Astrocyte (in vitro differentiated cells and primary cell): ENCODE results near the gene SPG11. TPM values are rescaled to one million over a fixed set of nuclear protein-coding genes. Genes with fewer than 3 reads are reported as not detected.

Experiments used
- DNase-seq: peaks from one replicate; pipeline ENCODE4 v3.0.0-alpha.2; 2010; ENCODE audit warnings: low read depth
- FAIRE-seq: peaks from 2 replicates; lab custom pipeline; 2011; peaks lifted over from hg19 to GRCh38; lab: Jason Lieb, UNC
- H2AFZ ChIP-seq: 2 replicates; pipeline ENCODE4 v1.6.0; 2012; ENCODE audit warnings: low read depth, low read length, inconsistent platforms
- H3K27ac ChIP-seq: 2 replicates; pipeline ENCODE4 v1.5.1; 2011; ENCODE audit warnings: low read depth, low read length, inconsistent platforms
- H3K27me3 ChIP-seq: 2 replicates; pipeline ENCODE4 v1.6.0; 2011; ENCODE audit warnings: low read length, inconsistent platforms; ENCODE audit not compliant: insufficient read depth
- H3K36me3 ChIP-seq: 2 replicates; pipeline ENCODE4 v1.5.1; 2011; ENCODE audit warnings: low read length, inconsistent platforms; ENCODE audit not compliant: insufficient read depth
- H3K4me1 ChIP-seq: 2 replicates; pipeline ENCODE4 v1.5.1; 2011; ENCODE audit warnings: low read length, inconsistent platforms; ENCODE audit not compliant: insufficient read depth
- H3K4me2 ChIP-seq: 2 replicates; pipeline ENCODE4 v1.6.0; 2012; ENCODE audit warnings: low read length, inconsistent platforms
- H3K4me3 ChIP-seq: 2 replicates; pipeline ENCODE4 v1.5.1; 2011; ENCODE audit warnings: low read depth, mild to moderate bottlenecking, low read length, inconsistent platforms; ENCODE audit not compliant: insufficient read depth
- H3K79me2 ChIP-seq: 2 replicates; pipeline ENCODE4 v1.6.0; 2012; ENCODE audit warnings: mild to moderate bottlenecking, low read length, inconsistent platforms; ENCODE audit not compliant: insufficient read depth
- H3K9ac ChIP-seq: 2 replicates; pipeline ENCODE4 v1.6.0; 2012; ENCODE audit warnings: mild to moderate bottlenecking, low read length, inconsistent platforms
- H3K9me3 ChIP-seq: 2 replicates; pipeline ENCODE4 v1.5.1; 2012; ENCODE audit warnings: low read depth, mild to moderate bottlenecking, low read length, inconsistent platforms; ENCODE audit not compliant: insufficient read depth
- H4K20me1 ChIP-seq: 2 replicates; pipeline ENCODE4 v1.6.0; 2012; ENCODE audit warnings: low read length, inconsistent platforms; ENCODE audit not compliant: insufficient read depth
- H3K27ac Mint-ChIP-seq: one replicate; pipeline ENCODE4 v1.8.0; 2021; ENCODE audit warnings: mild to moderate bottlenecking, mixed read lengths; ENCODE audit not compliant: unreplicated experiment
- H3K27me3 Mint-ChIP-seq: one replicate; pipeline ENCODE4 v1.8.0; 2021; ENCODE audit warnings: low read depth, mixed read lengths; ENCODE audit not compliant: unreplicated experiment
- H3K36me3 Mint-ChIP-seq: one replicate; pipeline ENCODE4 v1.8.0; 2021; ENCODE audit warnings: low read depth, mixed read lengths; ENCODE audit not compliant: unreplicated experiment
- H3K4me1 Mint-ChIP-seq: one replicate; pipeline ENCODE4 v1.8.0; 2021; ENCODE audit warnings: low read depth, mixed read lengths; ENCODE audit not compliant: unreplicated experiment
- H3K4me3 Mint-ChIP-seq: one replicate; pipeline ENCODE4 v1.8.0; 2021; ENCODE audit warnings: mild to moderate bottlenecking, moderate library complexity, mixed read lengths; ENCODE audit not compliant: unreplicated experiment
- H3K9me3 Mint-ChIP-seq: one replicate; pipeline ENCODE4 v1.8.0; 2021; ENCODE audit warnings: mild to moderate bottlenecking, mixed read lengths; ENCODE audit not compliant: unreplicated experiment
- CTCF ChIP-seq: IDR thresholded peaks from 2 replicates; pipeline ENCODE4 v1.5.1; 2011; ENCODE audit warnings: low read depth, mild to moderate bottlenecking, inconsistent platforms, low read length, moderate library complexity; ENCODE audit not compliant: insufficient read depth
- EZH2 ChIP-seq: IDR thresholded peaks from 2 replicates; pipeline ENCODE4 v1.6.1; 2012; ENCODE audit warnings: mild to moderate bottlenecking, low read length, inconsistent platforms; ENCODE audit not compliant: insufficient read depth
- total RNA-seq: library from RNA; stranded (reverse); gene quantifications from 2 replicates; pipeline ENCODE4 v1.2.1, GENCODE V29; 2021

The SPG11 gene
- total RNA-seq, 1 donor from 2014 or later, result 34.4 TPM

GRCh38 chr15:44620081-44620480 lies 43.4 kb downstream of the SPG11 start:
- no peak overlapping the region for H3K4me2 ChIP-seq
- no peaks in the 10 kb centered on the region for H3K4me1 Mint-ChIP-seq
- no peak overlapping the region for H3K4me3 ChIP-seq
- H3K27ac Mint-ChIP-seq, result no peak overlapping the region
- peaks cover 9% of the 10 kb centered on the region for H3K36me3 Mint-ChIP-seq
- TF ChIP-seq EZH2, result no peak
- TF ChIP-seq CTCF, result no peak
- FAIRE-seq (no peak), DNase-seq (no peak)
- no peak overlapping the region for H3K9ac ChIP-seq
- no peaks in the 10 kb centered on the region for H3K79me2 ChIP-seq
- no peaks in the 10 kb centered on the region for H3K27me3 ChIP-seq
- no peaks in the 10 kb centered on the region for H3K27me3 Mint-ChIP-seq
- H3K4me3 Mint-ChIP-seq, result no peak overlapping the region
- H4K20me1 ChIP-seq, result no peaks in the 10 kb centered on the region
- no peaks in the 10 kb centered on the region for H3K9me3 Mint-ChIP-seq
- peaks cover 17% of the 10 kb centered on the region for H3K36me3 ChIP-seq
- H3K9me3 ChIP-seq, result no peaks in the 10 kb centered on the region
- no peaks in the 10 kb centered on the region for H3K4me1 ChIP-seq
- H3K27ac ChIP-seq, result no peak overlapping the region
- H2AFZ ChIP-seq, result no peak overlapping the region

DNA sequence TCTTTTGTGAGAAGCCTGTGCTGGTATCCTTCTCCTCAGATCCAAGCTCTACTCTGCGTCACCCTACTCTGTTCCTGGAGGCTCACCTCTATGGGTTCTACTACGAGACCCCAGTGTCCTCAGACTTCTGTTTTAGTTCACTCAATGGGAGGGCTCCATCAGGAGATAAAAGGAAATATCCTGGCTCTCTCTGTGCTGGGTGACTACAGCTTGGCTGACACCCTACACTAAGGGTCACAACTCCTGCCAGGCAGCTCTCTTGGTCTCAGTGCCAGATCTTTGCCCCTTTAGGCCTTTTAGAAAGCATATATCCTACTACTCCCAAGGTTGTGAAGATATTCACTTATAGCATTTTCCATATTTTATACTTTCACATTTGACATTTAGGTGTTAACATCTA lies 46.5 kb downstream of the SPG11 start:
- H3K9me3 ChIP-seq, result no peaks in the 10 kb centered on the region
- H3K4me3 ChIP-seq, result no peak overlapping the region
- peaks cover 16% of the 10 kb centered on the region for H3K36me3 Mint-ChIP-seq
- H3K27ac Mint-ChIP-seq, result no peak overlapping the region
- no peaks in the 10 kb centered on the region for H3K79me2 ChIP-seq
- no peak overlapping the region for H3K4me3 Mint-ChIP-seq
- H3K4me1 ChIP-seq, result no peaks in the 10 kb centered on the region
- H3K27ac ChIP-seq, result no peak overlapping the region
- H3K36me3 ChIP-seq, result peaks cover 25% of the 10 kb centered on the region
- no peak overlapping the region for H3K4me2 ChIP-seq
- TF ChIP-seq EZH2 (no peak), CTCF (no peak)
- DNase-seq (no peak), FAIRE-seq (no peak)
- H4K20me1 ChIP-seq, result no peaks in the 10 kb centered on the region
- H3K9me3 Mint-ChIP-seq, result no peaks in the 10 kb centered on the region
- H3K9ac ChIP-seq, result no peak overlapping the region
- H3K4me1 Mint-ChIP-seq, result no peaks in the 10 kb centered on the region
- H3K27me3 Mint-ChIP-seq, result no peaks in the 10 kb centered on the region
- no peaks in the 10 kb centered on the region for H3K27me3 ChIP-seq
- no peak overlapping the region for H2AFZ ChIP-seq

DNA sequence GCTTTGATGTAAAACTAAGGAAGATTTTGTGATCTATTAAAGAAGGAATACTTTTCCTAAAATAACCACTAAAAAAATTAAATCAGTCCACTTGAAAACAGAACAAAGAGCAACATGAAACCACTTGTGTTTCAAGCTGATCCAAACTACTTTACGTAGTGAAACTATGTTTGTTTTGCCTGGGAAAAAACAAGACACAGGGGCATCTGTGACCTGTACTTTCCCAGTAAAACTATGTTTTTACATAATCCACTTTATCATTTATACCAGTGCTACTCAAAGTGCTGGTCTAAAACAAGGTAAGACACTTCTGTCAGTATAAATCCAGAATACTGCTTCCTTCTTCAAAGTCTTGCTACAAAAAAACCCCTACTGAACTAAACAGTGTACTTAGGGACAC lies 56.7 kb downstream of the SPG11 start:
- H3K4me3 ChIP-seq, result no peak overlapping the region
- no peaks in the 10 kb centered on the region for H3K4me1 ChIP-seq
- H3K36me3 ChIP-seq, result peaks cover 29% of the 10 kb centered on the region
- no peaks in the 10 kb centered on the region for H3K9me3 ChIP-seq
- no peak overlapping the region for H3K4me3 Mint-ChIP-seq
- no peak overlapping the region for H3K9ac ChIP-seq
- H3K27me3 Mint-ChIP-seq, result no peaks in the 10 kb centered on the region
- no peak overlapping the region for H3K27ac ChIP-seq
- no peaks in the 10 kb centered on the region for H3K9me3 Mint-ChIP-seq
- FAIRE-seq (no peak), DNase-seq (no peak)
- no peak overlapping the region for H3K27ac Mint-ChIP-seq
- H3K36me3 Mint-ChIP-seq, result peaks cover 13% of the 10 kb centered on the region
- no peaks in the 10 kb centered on the region for H3K27me3 ChIP-seq
- no peak overlapping the region for H2AFZ ChIP-seq
- H3K4me1 Mint-ChIP-seq, result no peaks in the 10 kb centered on the region
- no peaks in the 10 kb centered on the region for H3K79me2 ChIP-seq
- no peaks in the 10 kb centered on the region for H4K20me1 ChIP-seq
- TF ChIP-seq CTCF (no peak), EZH2 (no peak)
- H3K4me2 ChIP-seq, result no peak overlapping the region
